GM12878 (cell line): ENCODE data around the gene ELAVL3. TPM values are rescaled to one million over a fixed set of nuclear protein-coding genes. Genes with fewer than 3 reads are reported as not detected.

ENCODE experiments used
- ATAC-seq: fragments of 200-7000 bp; cut with Tn5 transposase; 3 replicates; pipeline ENCODE4 v1.9.1; 2020; ENCODE audit warnings: mild to moderate bottlenecking, moderate library complexity
- BruUV-seq: library from RNA; stranded (reverse); fragments of 400-500 nt; replicated peaks from 2 replicates; lab custom pipeline; 2021; lab: Mats Ljungman, UMichigan
- CTCF ChIA-PET: fragments of 300-600 bp; sonication (Branson Sonifier 250); formaldehyde crosslinking; extraction: SDS; loops from one replicate; lab custom pipeline; 2021; ENCODE audit warnings: inconsistent platforms; lab: Yijun Ruan, JAX
- POLR2A ChIA-PET: fragments of 350-600 bp; formaldehyde crosslinking; extraction: SDS; loops from one replicate; lab custom pipeline; 2021; ENCODE audit warnings: inconsistent platforms; lab: Charles Lee
- RAD21 ChIA-PET: fragments of 300-600 bp; sonication (Branson Sonifier 250); formaldehyde crosslinking; loops from one replicate; lab custom pipeline; 2023; ENCODE audit warnings: antibody characterized with exemption; ENCODE audit not compliant: unreplicated experiment; lab: Charles Lee
- SMC1A ChIA-PET: fragments of 300-600 bp; sonication (Branson Sonifier 250); formaldehyde crosslinking; loops from one replicate; lab custom pipeline; 2023; ENCODE audit not compliant: unreplicated experiment, uncharacterized antibody; lab: Charles Lee
- DNase-seq: peaks from one replicate; pipeline ENCODE4 v3.0.0-alpha.2; 2011; ENCODE audit warnings: low read depth, low spot score
- FAIRE-seq: peaks from 3 replicates; lab custom pipeline; 2011; peaks lifted over from hg19 to GRCh38; lab: Jason Lieb, UNC
- H2AFZ ChIP-seq: 2 replicates; pipeline ENCODE4 v1.6.0; 2011; ENCODE audit warnings: low read depth, low read length, control low read depth; ENCODE audit not compliant: control insufficient read depth
- H3K27ac ChIP-seq: 2 replicates; pipeline ENCODE4 v1.5.1; 2011; ENCODE audit warnings: control low read depth; ENCODE audit not compliant: control insufficient read depth, insufficient read depth
- H3K27me3 ChIP-seq, 2 experiments: replicated peaks in 1 of 2; 2 replicates each; pipeline versions ENCODE4 v1.6.0 to v1.6.1; 2011; ENCODE audit warnings: low read length in 1 of 2; ENCODE audit not compliant: control insufficient read depth in 2 of 2, insufficient read depth in 2 of 2
- H3K36me3 ChIP-seq, 2 experiments: 2 replicates each; pipeline ENCODE4 v1.5.1; 2011; ENCODE audit warnings: low read length in 1 of 2; ENCODE audit not compliant: control insufficient read depth in 2 of 2, insufficient read depth in 2 of 2
- H3K4me1 ChIP-seq: 2 replicates; pipeline ENCODE4 v1.6.1; 2011; ENCODE audit warnings: mild to moderate bottlenecking, low read length, moderate library complexity, mixed read lengths; ENCODE audit not compliant: control insufficient read depth, insufficient read depth
- H3K4me2 ChIP-seq: 2 replicates; pipeline ENCODE4 v1.6.0; 2011; ENCODE audit warnings: control low read depth; ENCODE audit not compliant: control insufficient read depth, insufficient read depth
- H3K4me3 ChIP-seq: fragments of 200-600 bp; sonication (generic); 2 replicates; pipeline ENCODE4 v1.5.1; 2016
- H3K79me2 ChIP-seq: 2 replicates; pipeline ENCODE4 v1.6.0; 2011; ENCODE audit warnings: low read length; ENCODE audit not compliant: control insufficient read depth, insufficient read depth
- H3K9ac ChIP-seq: 2 replicates; pipeline ENCODE4 v1.8.0; 2011; ENCODE audit warnings: low read length, control low read depth, mixed read lengths; ENCODE audit not compliant: control insufficient read depth, insufficient read depth
- H3K9me3 ChIP-seq: replicated peaks from 3 replicates; pipeline ENCODE4 v1.5.1; 2011; ENCODE audit warnings: mild to moderate bottlenecking, low read length; ENCODE audit not compliant: control insufficient read depth, insufficient read depth
- H4K20me1 ChIP-seq: 2 replicates; pipeline ENCODE4 v1.6.0; 2011; ENCODE audit not compliant: control insufficient read depth, insufficient read depth
- ATF3 ChIP-seq: IDR thresholded peaks from 2 replicates; pipeline ENCODE4 v1.6.1; 2011; ENCODE audit warnings: low read depth, mild to moderate bottlenecking, low read length, moderate library complexity, borderline replicate concordance; ENCODE audit errors: extremely low read depth
- POLR2A ChIP-seq: IDR thresholded peaks from 2 replicates; pipeline ENCODE4 v1.6.1; 2011; ENCODE audit warnings: low read depth, mild to moderate bottlenecking, low read length
- RCOR1 ChIP-seq: conservative IDR thresholded peaks from 2 replicates; pipeline ENCODE4 v1.6.1; 2012; ENCODE audit warnings: low read depth, low read length, improper control_type of control experiment
- WGBS: methylation state at CpG from one replicate; pipeline ENCODE4 v1.1.6; 2016; ENCODE audit warnings: low lambda C conversion rate; ENCODE audit not compliant: insufficient replicate concordance, insufficient coverage; ENCODE audit errors: missing lambda C conversion rate; 5-methylcytosine and 5-hydroxymethylcytosine counted together
- in situ Hi-C: fragments of 300-500 bp; cut with MboI; formaldehyde crosslinking; loops from 9 replicates; pipeline ENCODE4 v1.14.3; 2018; ENCODE audit warnings: mixed read lengths
- intact Hi-C: fragments of 100-400 bp; cut with micrococcal nuclease; formaldehyde crosslinking; loops from one replicate; pipeline ENCODE4 v1.14.2; 2022; ENCODE audit not compliant: unreplicated experiment
- polyA plus RNA-seq, 11 experiments: library from polyadenylated mRNA; depleted of rRNA in 4 of 11; unstranded in 6 of 11; stranded (reverse) in 5 of 11; fragments of >200 nt; fragmentation: Nextera tagmentation in 4 of 11; fragmentation: Illumina TruSeq in 1 of 11; extraction: Ambion mirVana in 4 of 11; extraction: Trizol in 1 of 11; gene quantifications; 1 replicate in 1 of 11; 2 replicates in 10 of 11; pipeline versions ENCODE4 v1.2.1 to v1.2.3, GENCODE V29; 2011 to 2016; ENCODE audit warnings: inconsistent platforms in 2 of 11, missing spikeins in 2 of 11, low read depth in 1 of 11
- total RNA-seq, 4 experiments: library from RNA; depleted of rRNA in 3 of 4; stranded (reverse); fragments of >200 nt in 3 of 4; fragmentation: Illumina TruSeq in 1 of 4; extraction: Trizol in 1 of 4; gene quantifications; 2 replicates each; pipeline versions ENCODE4 v1.2.1 to v1.2.3, GENCODE V29; 2013 to 2021

Gene ELAVL3
- total and polyA plus RNA-seq, 10 of the 15 experiments (the other 5 are each of a cell fraction or from before 2014, with no cell fraction given): under 0.01 to 0.05 (median 0.01) TPM; not detected in 7

DNA sequence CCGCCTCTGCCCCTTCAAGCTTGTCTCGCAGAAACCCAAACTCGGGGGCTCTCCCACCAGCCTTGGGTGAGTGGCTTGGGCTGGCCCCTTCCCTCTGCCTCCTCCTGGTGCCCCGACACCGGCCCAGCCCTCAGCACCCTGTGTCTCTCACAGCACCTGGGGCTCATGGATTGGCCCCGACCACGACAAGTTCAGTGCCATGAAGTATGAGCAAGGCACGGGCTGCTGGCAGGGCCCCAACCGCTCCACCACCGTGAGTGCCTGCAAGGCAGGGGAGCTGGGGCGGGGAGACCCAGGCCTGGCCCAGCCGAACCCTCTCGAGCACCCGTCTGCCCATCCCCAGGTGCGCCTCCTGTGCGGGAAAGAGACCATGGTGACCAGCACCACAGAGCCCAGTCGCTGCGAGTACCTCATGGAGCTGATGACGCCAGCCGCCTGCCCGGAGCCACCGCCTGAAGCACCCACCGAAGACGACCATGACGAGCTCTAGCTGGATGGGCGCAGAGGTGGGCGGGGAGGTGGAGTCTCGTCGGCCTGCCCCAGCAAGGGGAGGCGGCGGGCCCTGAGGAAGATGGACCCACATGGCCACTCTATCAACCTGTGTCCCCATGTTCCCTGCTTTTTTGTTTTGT is 31.8 kb downstream of the ELAVL3 start (continued):
- no peak for TF ChIP-seq ATF3
- TF ChIP-seq, all 136 proteins: peak for 0

GRCh38 chr19:11448410-11448809 is 32.4 kb downstream of the ELAVL3 start:
- ATAC-seq: no peak
- Histone ChIP-seq H3K4me3 (no peak overlapping the region), H3K27me3 (no peaks in the 10 kb centered on the region), H3K79me2 (no peaks in the 10 kb centered on the region), H3K4me1 (0 out of 2 replicates have a peak, but pooled peaks cover 4% of the 10 kb centered on the region)
- no peak for TF ChIP-seq RCOR1
- TF ChIP-seq POLR2A: peak; percentile 28; the same call in 1 of the 2 replicates
- TF ChIP-seq, all 136 proteins: peak for 1
- DNase-seq (no peak), FAIRE-seq (no peak)
- ChIA-PET POLR2A (no interaction called here), CTCF (interaction anchor here (0.5 to 3.1 kb wide), 4 partner anchors 34 to 107 kb away, joined by 3 to 10 read pairs (median 6); partner anchors contain the start of gene SWSAP1), RAD21 (interaction anchor here (0.6 to 1.5 kb wide), 4 partner anchors 19 to 485 kb away, joined by 3 read pairs; partner anchors contain the start of gene SWSAP1), SMC1A (interaction anchor here (1.2 kb wide), 1 partner anchor 68 kb away, joined by 5 read pairs; no protein-coding TSS in a partner anchor)
- no peak overlapping the region for H3K4me2 ChIP-seq
- H3K27ac ChIP-seq: no peak overlapping the region
- H4K20me1 ChIP-seq: no peaks in the 10 kb centered on the region
- peaks cover 4 to 35% of the 10 kb centered on the region in 2 experiments; a peak in 3 of 4 replicates for H3K36me3 ChIP-seq
- no peak overlapping the region for H2AFZ ChIP-seq
- WGBS: 90% methylated on average over 13 of the region's 13 CpGs
- no TSS peak for BruUV-seq
- in situ Hi-C loops: no loop called here
- no peak overlapping the region for H3K9ac ChIP-seq
- H3K9me3 ChIP-seq: no peaks in the 10 kb centered on the region
- intact Hi-C loops: no loop called here
